A673 (cell line): ENCODE results near the gene SF3A1.

Source experiments
- EZH2 ChIP-seq: fragments of 200-600 bp; sonication (generic); IDR thresholded peaks from 2 replicates; pipeline ENCODE4 v1.6.1; 2017; ENCODE audit warnings: borderline replicate concordance, low read depth, mild to moderate bottlenecking, mixed read lengths, antibody characterized with exemption, low read length; ENCODE audit not compliant: poor library complexity, severe bottlenecking
- TF ChIP-seq, protein P1 (sequence below): fragments of 300-800, 200-600 bp; sonication (generic); conservative IDR thresholded peaks from 2 replicates; pipeline ENCODE4 v1.5.1; 2017; ENCODE audit warnings: low read depth, mild to moderate bottlenecking, antibody characterized with exemption, low read length, moderate library complexity, mixed read lengths

DNA sequence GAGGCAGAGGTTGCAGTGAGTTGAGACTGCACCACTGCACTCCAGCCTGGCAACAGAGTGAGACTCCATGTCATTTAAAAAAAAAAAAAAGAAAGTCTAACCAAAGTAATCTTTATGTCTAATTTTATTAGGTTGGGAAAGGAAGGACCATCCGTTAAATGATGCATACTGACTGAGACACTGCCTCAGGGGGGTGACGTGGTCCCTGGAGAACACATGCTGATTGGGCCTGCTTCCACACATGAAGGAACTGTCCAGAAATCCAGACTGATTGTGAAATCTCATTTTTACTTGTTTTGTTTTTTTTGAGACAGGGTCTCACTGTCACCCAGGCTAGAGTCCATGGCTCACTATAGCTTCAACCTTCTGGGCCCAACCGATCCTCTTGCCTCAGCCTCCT, 5.5 kb downstream of the SF3A1 start:
- TF ChIP-seq EZH2, result no peak
- TF ChIP-seq, protein P1, sequence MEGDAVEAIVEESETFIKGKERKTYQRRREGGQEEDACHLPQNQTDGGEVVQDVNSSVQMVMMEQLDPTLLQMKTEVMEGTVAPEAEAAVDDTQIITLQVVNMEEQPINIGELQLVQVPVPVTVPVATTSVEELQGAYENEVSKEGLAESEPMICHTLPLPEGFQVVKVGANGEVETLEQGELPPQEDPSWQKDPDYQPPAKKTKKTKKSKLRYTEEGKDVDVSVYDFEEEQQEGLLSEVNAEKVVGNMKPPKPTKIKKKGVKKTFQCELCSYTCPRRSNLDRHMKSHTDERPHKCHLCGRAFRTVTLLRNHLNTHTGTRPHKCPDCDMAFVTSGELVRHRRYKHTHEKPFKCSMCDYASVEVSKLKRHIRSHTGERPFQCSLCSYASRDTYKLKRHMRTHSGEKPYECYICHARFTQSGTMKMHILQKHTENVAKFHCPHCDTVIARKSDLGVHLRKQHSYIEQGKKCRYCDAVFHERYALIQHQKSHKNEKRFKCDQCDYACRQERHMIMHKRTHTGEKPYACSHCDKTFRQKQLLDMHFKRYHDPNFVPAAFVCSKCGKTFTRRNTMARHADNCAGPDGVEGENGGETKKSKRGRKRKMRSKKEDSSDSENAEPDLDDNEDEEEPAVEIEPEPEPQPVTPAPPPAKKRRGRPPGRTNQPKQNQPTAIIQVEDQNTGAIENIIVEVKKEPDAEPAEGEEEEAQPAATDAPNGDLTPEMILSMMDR, result no peak
